Measurements from ENCODE around the gene ZMIZ1. TPM values are rescaled to one million over a fixed set of nuclear protein-coding genes. Genes with fewer than 3 reads are reported as not detected.

Gene ZMIZ1
- total RNA-seq, 1 experiment from 2014 or later: 42.3 TPM

- H3K4me1 Mint-ChIP-seq (ENCODE audit: low read depth, unreplicated experiment): peaks cover 20% of the 10 kb centered on the region
- no peak overlapping the region for H3K4me3 Mint-ChIP-seq (ENCODE audit: unreplicated experiment)
- intact Hi-C loops (cut with micrococcal nuclease; ENCODE audit: unreplicated experiment): loop anchor here (10.0 kb wide), 1 partner anchor 1005 kb away; no protein-coding TSS in a partner anchor
- H3K9me3 Mint-ChIP-seq (ENCODE audit: unreplicated experiment): no peaks in the 10 kb centered on the region
- TF ChIP-seq CTCF (IDR thresholded peaks at IDR 0.05; ENCODE audit: insufficient read depth in 1 of 2, low read depth in 1 of 2, low read length in 1 of 2, severe bottlenecking in 1 of 2, unreplicated experiment in 1 of 2): no peak
- POLR2A ChIA-PET: no interaction called here
- CTCF ChIA-PET: interaction anchor here (1.5 kb wide), 1 partner anchor 20 kb away, joined by 4 read pairs; no protein-coding TSS in a partner anchor
- Histone ChIP-seq H3K4me1 (peaks cover 49% of the 10 kb centered on the region), H3K27me3 (replicated peaks; ENCODE audit: control insufficient read depth, insufficient read depth, low read length) (no peaks in the 10 kb centered on the region), H3K4me3 (ENCODE audit: low read depth, low read length) (no peak overlapping the region), H3K9me3 (no peaks in the 10 kb centered on the region), H3K36me3 (ENCODE audit: control insufficient read depth, insufficient read depth, low read length) (no peaks in the 10 kb centered on the region)
- peak overlapping the region; percentile 77 for H3K27ac Mint-ChIP-seq (ENCODE audit: unreplicated experiment)
- no peaks in the 10 kb centered on the region for H3K27me3 Mint-ChIP-seq (ENCODE audit: insufficient read depth, unreplicated experiment)
- DNase-seq: peak in 1 of 2 experiments; percentile 13
- no peaks in the 10 kb centered on the region for H3K36me3 Mint-ChIP-seq (ENCODE audit: insufficient read depth, unreplicated experiment)
- no TSS peak for BruUV-seq (replicated peaks)
Observed at GRCh38 chr10:79049931-79050895, 18.6 kb upstream of the ZMIZ1 start.

- Histone ChIP-seq H3K36me3 (ENCODE audit: control insufficient read depth, insufficient read depth, low read length) (no peaks in the 10 kb centered on the region), H3K27me3 (replicated peaks; ENCODE audit: control insufficient read depth, insufficient read depth, low read length) (no peaks in the 10 kb centered on the region), H3K4me1 (peaks cover 49% of the 10 kb centered on the region), H3K9me3 (no peaks in the 10 kb centered on the region), H3K4me3 (ENCODE audit: low read depth, low read length) (no peak overlapping the region)
- peak overlapping the region; percentile 62 for H3K27ac Mint-ChIP-seq (ENCODE audit: unreplicated experiment)
- BruUV-seq (replicated peaks): no TSS peak
- TF ChIP-seq CTCF (IDR thresholded peaks at IDR 0.05; ENCODE audit: insufficient read depth in 1 of 2, low read depth in 1 of 2, low read length in 1 of 2, severe bottlenecking in 1 of 2, unreplicated experiment in 1 of 2): no peak
- intact Hi-C loops (cut with micrococcal nuclease; ENCODE audit: unreplicated experiment): loop anchor here (1.0 to 10.0 kb wide), 2 partner anchors 8 to 1006 kb away; no protein-coding TSS in a partner anchor
- ChIA-PET CTCF (interaction anchor here (1.5 kb wide), 2 partner anchors 21 to 47 kb away, joined by 4 to 7 read pairs; no protein-coding TSS in a partner anchor), POLR2A (no interaction called here)
- H3K27me3 Mint-ChIP-seq (ENCODE audit: insufficient read depth, unreplicated experiment): no peaks in the 10 kb centered on the region
- H3K4me3 Mint-ChIP-seq (ENCODE audit: unreplicated experiment): no peak overlapping the region
- H3K4me1 Mint-ChIP-seq (ENCODE audit: low read depth, unreplicated experiment): peaks cover 20% of the 10 kb centered on the region
- peak in 1 of 2 experiments; percentile 39 for DNase-seq
- no peaks in the 10 kb centered on the region for H3K9me3 Mint-ChIP-seq (ENCODE audit: unreplicated experiment)
- no peaks in the 10 kb centered on the region for H3K36me3 Mint-ChIP-seq (ENCODE audit: insufficient read depth, unreplicated experiment)
Observed at GRCh38 chr10:79050896-79051555, 17.7 kb upstream of the ZMIZ1 start.

- Histone ChIP-seq H3K4me1 (peaks cover 55% of the 10 kb centered on the region), H3K9me3 (no peaks in the 10 kb centered on the region), H3K36me3 (ENCODE audit: control insufficient read depth, insufficient read depth, low read length) (no peaks in the 10 kb centered on the region), H3K4me3 (ENCODE audit: low read depth, low read length) (no peak overlapping the region), H3K27me3 (replicated peaks; ENCODE audit: control insufficient read depth, insufficient read depth, low read length) (no peaks in the 10 kb centered on the region)
- H3K9me3 Mint-ChIP-seq (ENCODE audit: unreplicated experiment): no peaks in the 10 kb centered on the region
- no peaks in the 10 kb centered on the region for H3K27me3 Mint-ChIP-seq (ENCODE audit: insufficient read depth, unreplicated experiment)
- H3K4me1 Mint-ChIP-seq (ENCODE audit: low read depth, unreplicated experiment): peaks cover 20% of the 10 kb centered on the region
- intact Hi-C loops (cut with micrococcal nuclease; ENCODE audit: unreplicated experiment): loop anchor here (1.0 to 10.0 kb wide), 2 partner anchors 8 to 1007 kb away; no protein-coding TSS in a partner anchor
- H3K27ac Mint-ChIP-seq (ENCODE audit: unreplicated experiment): peak overlapping the region; percentile 62
- no peak overlapping the region for H3K4me3 Mint-ChIP-seq (ENCODE audit: unreplicated experiment)
- ChIA-PET POLR2A (no interaction called here), CTCF (interaction anchor here (0.7 to 1.5 kb wide), 6 partner anchors 15 to 509 kb away, joined by 3 to 7 read pairs (median 3); no protein-coding TSS in a partner anchor)
- DNase-seq: peak in 1 of 2 experiments; percentile 18
- no peak for TF ChIP-seq CTCF (IDR thresholded peaks at IDR 0.05; ENCODE audit: insufficient read depth in 1 of 2, low read depth in 1 of 2, low read length in 1 of 2, severe bottlenecking in 1 of 2, unreplicated experiment in 1 of 2)
- no TSS peak for BruUV-seq (replicated peaks)
- H3K36me3 Mint-ChIP-seq (ENCODE audit: insufficient read depth, unreplicated experiment): no peaks in the 10 kb centered on the region
Observed at GRCh38 chr10:79051766-79052165, 17.0 kb upstream of the ZMIZ1 start.

All from Caco-2 (cell line).